ENCODE measurements around the gene CAMTA2.

Gene CAMTA2

DNA sequence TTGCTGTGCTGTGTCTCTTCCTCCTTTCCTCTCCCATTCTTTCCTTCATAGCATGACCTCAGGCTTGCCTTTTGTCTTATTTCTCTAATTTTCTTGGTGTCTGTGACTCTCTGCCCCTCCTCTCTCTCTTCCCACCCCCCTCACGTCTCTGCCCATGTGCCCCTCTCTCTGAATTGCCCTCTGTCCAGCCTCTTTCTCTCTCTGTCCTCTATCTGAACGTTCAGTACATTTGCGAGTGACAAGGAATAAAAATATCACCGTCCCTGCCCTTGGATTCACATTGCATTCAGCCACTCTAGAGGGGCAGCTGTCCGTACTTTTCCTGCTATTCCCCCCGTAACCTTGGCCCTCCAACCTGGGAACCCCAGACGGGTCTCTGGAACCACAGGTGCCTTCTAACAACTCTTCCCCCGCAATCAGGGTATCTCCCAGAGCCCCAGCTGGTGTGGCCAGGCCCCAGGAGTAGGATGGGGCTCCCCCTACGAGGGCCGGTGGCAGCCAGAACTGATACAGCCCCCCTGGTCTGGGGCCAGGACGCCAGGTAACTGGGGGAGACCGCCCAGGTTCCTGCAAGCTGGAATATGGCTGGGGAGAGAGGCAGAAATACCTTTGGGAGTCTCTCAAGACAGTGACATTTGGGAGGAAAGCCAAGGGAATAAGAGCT, 12.1 kb upstream of the CAMTA2 start:
- no peak for DNase-seq (ENCODE audit: low spot score)
- TF ChIP-seq, protein P1, sequence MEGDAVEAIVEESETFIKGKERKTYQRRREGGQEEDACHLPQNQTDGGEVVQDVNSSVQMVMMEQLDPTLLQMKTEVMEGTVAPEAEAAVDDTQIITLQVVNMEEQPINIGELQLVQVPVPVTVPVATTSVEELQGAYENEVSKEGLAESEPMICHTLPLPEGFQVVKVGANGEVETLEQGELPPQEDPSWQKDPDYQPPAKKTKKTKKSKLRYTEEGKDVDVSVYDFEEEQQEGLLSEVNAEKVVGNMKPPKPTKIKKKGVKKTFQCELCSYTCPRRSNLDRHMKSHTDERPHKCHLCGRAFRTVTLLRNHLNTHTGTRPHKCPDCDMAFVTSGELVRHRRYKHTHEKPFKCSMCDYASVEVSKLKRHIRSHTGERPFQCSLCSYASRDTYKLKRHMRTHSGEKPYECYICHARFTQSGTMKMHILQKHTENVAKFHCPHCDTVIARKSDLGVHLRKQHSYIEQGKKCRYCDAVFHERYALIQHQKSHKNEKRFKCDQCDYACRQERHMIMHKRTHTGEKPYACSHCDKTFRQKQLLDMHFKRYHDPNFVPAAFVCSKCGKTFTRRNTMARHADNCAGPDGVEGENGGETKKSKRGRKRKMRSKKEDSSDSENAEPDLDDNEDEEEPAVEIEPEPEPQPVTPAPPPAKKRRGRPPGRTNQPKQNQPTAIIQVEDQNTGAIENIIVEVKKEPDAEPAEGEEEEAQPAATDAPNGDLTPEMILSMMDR (IDR thresholded peaks at IDR 0.05; ENCODE audit: extremely low read depth, missing control alignments) = no peak

DNA sequence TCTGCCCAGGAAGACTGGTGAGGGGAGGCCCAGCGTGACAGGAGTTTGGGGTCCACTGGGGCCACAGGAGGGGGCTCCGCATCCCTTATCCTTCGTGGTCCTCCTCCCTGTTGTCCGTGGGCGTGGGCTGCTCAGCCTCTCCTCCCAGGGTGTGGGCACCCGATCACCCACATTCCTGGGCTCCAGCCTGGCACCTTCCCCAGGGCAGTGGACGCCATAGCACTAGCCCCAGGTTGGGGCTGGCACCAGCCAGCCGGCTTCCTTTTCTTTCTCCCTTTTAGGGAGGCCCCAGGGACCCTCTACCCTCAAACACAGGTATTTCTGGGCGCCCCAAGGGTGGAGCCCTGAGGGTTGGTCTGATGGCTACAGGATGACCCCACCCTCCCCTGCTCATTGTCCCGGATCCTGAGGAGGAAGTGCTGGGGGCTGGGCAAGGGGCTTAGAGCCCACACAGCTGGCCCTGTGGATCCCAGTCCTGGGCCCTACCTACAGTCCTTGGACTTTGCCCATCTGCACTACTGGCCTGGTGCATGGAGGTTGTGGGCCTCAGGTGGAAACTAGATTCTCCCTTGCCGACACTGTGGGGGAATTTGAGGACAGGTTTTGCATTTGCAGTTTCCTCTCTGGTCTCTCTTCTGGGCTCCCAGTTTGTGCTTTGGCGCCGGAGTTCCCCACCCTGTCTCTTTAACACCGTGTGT, 11.4 kb upstream of the CAMTA2 start:
- TF ChIP-seq, protein P1 (IDR thresholded peaks at IDR 0.05; ENCODE audit: extremely low read depth, missing control alignments) = no peak
- DNase-seq (ENCODE audit: low spot score) = peak; percentile 70

DNA sequence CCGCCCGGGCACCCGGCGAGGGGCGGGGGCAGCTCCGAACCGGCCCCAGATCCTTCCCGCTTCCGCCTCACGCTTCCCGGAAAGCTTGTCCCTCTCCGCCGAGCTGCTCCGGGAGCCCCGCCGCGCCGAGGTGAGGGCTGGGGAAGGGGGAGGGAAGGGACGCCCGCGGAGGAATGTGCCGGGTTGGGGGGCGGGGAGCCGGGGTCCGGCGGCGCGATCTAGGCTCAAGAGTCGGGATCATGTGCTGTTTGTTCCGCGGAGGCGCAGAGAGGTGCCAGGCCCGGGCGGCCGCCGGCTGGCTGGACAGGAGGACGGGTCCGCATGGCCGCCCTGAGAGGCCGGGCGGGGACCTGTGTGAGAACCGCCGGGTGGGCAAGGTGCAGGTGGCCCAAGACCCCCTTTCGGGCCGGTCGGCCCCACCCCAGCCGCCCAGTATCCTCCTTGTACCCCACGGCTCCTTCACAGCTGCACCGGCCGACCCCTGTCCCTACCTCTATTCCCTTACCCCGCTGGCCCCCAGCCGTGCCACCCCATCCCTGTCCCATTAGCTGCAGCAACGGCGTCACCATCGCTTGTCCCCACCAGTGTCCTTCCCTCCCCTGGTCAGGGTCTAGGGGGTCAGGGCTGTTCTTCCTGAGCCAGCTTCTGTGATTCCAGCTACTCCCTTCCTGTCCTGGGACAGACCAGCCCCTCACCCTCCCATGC, 10.7 kb upstream of the CAMTA2 start:
- DNase-seq (ENCODE audit: low spot score) = peak; percentile 32
- TF ChIP-seq, protein P1 (IDR thresholded peaks at IDR 0.05; ENCODE audit: extremely low read depth, missing control alignments) = no peak

DNA sequence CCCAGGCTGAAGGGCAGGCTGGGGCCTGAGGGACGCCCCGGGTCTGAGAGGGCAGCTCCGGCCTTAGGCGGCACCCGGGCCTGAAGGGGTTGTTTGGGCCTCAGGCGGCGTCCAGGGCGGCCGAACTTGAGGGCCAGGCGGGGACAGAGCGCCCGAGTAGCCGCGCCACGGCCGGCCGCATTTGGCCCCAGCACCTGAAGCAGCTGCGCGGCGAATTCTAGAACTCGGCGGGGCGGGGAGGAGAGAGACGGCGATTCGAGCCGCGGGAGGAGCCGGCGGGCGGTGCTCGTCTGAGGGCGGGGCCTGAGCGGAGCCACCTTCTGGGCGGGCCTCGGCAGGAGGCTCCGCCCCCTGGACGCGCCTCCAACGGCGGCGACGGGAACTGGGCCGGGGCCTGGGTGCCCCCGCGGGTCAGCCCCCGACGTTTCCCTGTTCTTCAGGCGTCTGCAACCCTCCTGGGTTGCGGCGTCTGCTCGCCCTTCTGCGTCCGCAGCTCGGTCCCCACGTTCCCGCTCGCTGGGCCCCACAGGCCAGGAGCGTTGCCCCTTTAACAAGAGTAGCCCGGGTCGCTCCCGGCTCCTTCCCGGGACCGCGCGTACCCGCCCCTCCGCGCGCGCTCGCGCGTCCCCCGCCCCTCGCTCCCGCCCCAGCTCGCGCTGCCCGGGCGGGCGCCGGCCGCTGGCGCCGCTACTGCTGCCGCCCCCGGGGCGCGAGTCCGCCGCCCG, 10.0 kb upstream of the CAMTA2 start, which contains the start of the genes INCA1 and KIF1C:
INCA1 (minus strand) TSS at position 221 of the 725 bp plus-strand sequence. CDS start 3,085 bp downstream, outside the sequence.
KIF1C (plus strand) TSS at position 649 of the 725 bp plus-strand sequence. CDS start 2,297 bp downstream, outside the sequence.
- peak; percentile 100 for DNase-seq (ENCODE audit: low spot score)
- TF ChIP-seq, protein P1 (IDR thresholded peaks at IDR 0.05; ENCODE audit: extremely low read depth, missing control alignments) = no peak

DNA sequence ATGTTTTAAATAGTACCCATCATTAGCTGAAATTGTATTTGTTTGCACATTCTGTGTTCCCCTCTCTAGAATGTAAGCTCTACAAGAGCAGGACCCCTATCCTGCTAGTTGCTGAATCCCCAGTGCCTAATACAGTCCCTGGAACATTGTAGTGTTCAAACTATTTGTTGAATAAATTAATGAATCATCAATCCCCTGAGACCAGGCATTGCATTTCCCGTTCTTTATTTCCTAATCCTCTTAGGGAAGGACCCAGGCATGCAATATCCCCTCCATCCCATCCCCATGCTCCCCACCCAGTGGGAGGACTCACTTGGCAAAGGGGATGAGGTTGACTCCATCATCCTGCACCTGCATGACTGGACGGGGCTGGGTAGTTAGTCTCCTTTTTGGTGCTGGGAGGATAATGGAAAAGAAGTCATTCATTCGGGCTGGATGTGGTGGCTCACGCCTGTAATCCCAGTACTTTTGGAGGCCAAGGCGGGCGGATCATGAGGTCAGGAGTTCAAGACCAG, 6.7 kb upstream of the CAMTA2 start:
- TF ChIP-seq, protein P1 (IDR thresholded peaks at IDR 0.05; ENCODE audit: extremely low read depth, missing control alignments) = no peak
- no peak for DNase-seq (ENCODE audit: low spot score)

DNA sequence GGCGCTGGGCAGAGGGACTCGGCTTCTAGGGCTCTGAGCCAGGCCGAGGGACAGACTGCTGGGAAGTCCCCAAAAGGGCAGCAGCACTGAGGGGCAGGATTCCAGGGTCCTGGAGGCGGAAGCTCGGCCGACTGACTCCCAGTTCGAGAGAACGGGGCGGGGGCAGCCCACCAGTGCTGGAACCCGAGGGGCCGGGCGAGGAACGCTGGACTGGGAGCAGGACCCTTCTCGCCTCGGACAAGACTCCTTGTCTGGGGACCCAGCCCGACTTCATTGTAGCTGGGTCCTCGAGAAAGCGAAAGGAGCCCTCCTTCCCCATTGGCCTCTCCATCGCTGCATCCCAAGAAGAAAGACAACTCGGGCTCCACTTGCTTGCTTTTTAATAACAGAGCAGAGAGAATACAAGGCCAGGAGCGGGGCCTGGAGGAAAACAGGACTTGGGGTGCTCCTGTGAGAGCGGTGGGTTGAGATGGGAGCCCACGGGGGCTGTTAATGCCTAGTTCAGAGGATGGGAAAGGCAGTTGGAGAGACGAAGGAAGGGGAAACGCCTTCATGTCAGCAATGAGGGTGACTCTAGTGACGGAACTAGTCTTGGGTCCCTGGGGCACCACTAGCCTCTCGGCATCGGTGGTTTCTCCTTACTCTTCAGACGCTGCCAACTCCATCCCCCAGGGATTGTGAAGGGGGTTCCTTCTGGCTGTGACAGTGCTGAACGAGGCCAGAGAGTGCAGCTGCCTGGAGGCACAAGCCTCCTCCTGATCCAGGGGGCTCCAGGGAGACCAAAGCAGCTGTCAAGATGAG, 492 bp upstream of the CAMTA2 start:
- TF ChIP-seq, protein P1 (IDR thresholded peaks at IDR 0.05; ENCODE audit: extremely low read depth, missing control alignments) = no peak
- DNase-seq (ENCODE audit: low spot score) = peak; percentile 46

Data from GM20000 (cell line).